IPS DF 6.9 (cell line): Measurements from ENCODE around the gene ZSWIM8.
"Not testable (repeated sequence)": the region's sequence is repeated elsewhere in the genome, so short reads cannot be mapped to it uniquely, and the experiment has no call there.

Experiments used
- DNase-seq: peaks from one replicate; pipeline ENCODE4 v3.0.0-alpha.2; 2013; ENCODE audit warnings: low read depth, low spot score
- H3K27ac ChIP-seq: one replicate; pipeline ENCODE4 v1.5.1; 2013; ENCODE audit warnings: low read length, control low read depth
- H3K27me3 ChIP-seq: 2 replicates; pipeline ENCODE4 v1.6.1; 2013; ENCODE audit warnings: mild to moderate bottlenecking, low read length; ENCODE audit not compliant: control insufficient read depth, insufficient read depth
- H3K36me3 ChIP-seq: 2 replicates; pipeline ENCODE4 v1.6.1; 2013; ENCODE audit warnings: low read length; ENCODE audit not compliant: control insufficient read depth, insufficient read depth
- H3K4me1 ChIP-seq: 2 replicates; pipeline ENCODE4 v1.6.1; 2013; ENCODE audit warnings: low read length; ENCODE audit not compliant: control insufficient read depth, insufficient read depth
- H3K4me3 ChIP-seq: 2 replicates; pipeline ENCODE4 v1.5.1; 2013; ENCODE audit warnings: mild to moderate bottlenecking, low read length
- H3K9me3 ChIP-seq: 2 replicates; pipeline ENCODE4 v1.6.1; 2013; ENCODE audit warnings: low read length, inconsistent platforms; ENCODE audit not compliant: control insufficient read depth, insufficient read depth
- WGBS: extraction: QIAGEN DNeasy Blood & Tissue Kit; methylation state at CpG from one replicate; pipeline ENCODE4 v1.1.7; 2013; ENCODE audit warnings: mixed read lengths, missing lambda C conversion rate; ENCODE audit not compliant: insufficient read length, insufficient coverage; 5-methylcytosine and 5-hydroxymethylcytosine counted together

ZSWIM8 gene

GRCh38 chr10:73828161-73828560 lies 42.8 kb downstream of the ZSWIM8 start:
- Histone ChIP-seq H3K27ac (no peak overlapping the region), H3K9me3 (no peaks in the 10 kb centered on the region), H3K36me3 (peaks cover 7% of the 10 kb centered on the region), H3K27me3 (no peaks in the 10 kb centered on the region), H3K4me3 (no peak overlapping the region), H3K4me1 (no peaks in the 10 kb centered on the region)
- WGBS, result no CpG with 5 or more reads among the region's 6 CpGs
- DNase-seq, result no peak

GRCh38 chr10:73829090-73829489 lies 43.7 kb downstream of the ZSWIM8 start:
- no CpG with 5 or more reads among the region's 7 CpGs for WGBS
- not testable (repeated sequence) for H3K27me3 ChIP-seq, H3K9me3 ChIP-seq, H3K4me1 ChIP-seq, H3K27ac ChIP-seq, H3K36me3 ChIP-seq, DNase-seq, H3K4me3 ChIP-seq

GRCh38 chr10:73836427-73836980 lies 51.1 kb downstream of the ZSWIM8 start:
- no peaks in the 10 kb centered on the region for H3K4me1 ChIP-seq
- no peak overlapping the region for H3K27ac ChIP-seq
- H3K4me3 ChIP-seq, result no peak overlapping the region
- no peak for DNase-seq
- H3K9me3 ChIP-seq, result no peaks in the 10 kb centered on the region
- no CpG with 5 or more reads among the region's 11 CpGs for WGBS
- peaks cover 16% of the 10 kb centered on the region for H3K36me3 ChIP-seq
- no peaks in the 10 kb centered on the region for H3K27me3 ChIP-seq

GRCh38 chr10:73837072-73837471 lies 51.7 kb downstream of the ZSWIM8 start:
- H3K9me3 ChIP-seq, result no peaks in the 10 kb centered on the region
- H3K4me3 ChIP-seq, result no peak overlapping the region
- H3K27me3 ChIP-seq, result no peaks in the 10 kb centered on the region
- no peak for DNase-seq
- no peaks in the 10 kb centered on the region for H3K4me1 ChIP-seq
- no peak overlapping the region for H3K27ac ChIP-seq
- peaks cover 20% of the 10 kb centered on the region for H3K36me3 ChIP-seq
- WGBS, result no CpG with 5 or more reads among the region's 3 CpGs

- H3K27ac ChIP-seq, result no peak overlapping the region
Observed at GRCh38 chr10:73838008-73838567, 52.7 kb downstream of the ZSWIM8 start.

GRCh38 chr10:73838827-73839226 lies 53.4 kb downstream of the ZSWIM8 start:
- peaks cover 23% of the 10 kb centered on the region for H3K36me3 ChIP-seq

More at GRCh38 chr10:73838008-73838567, 52.7 kb downstream of the ZSWIM8 start:
- no peak overlapping the region for H3K4me3 ChIP-seq
- no peaks in the 10 kb centered on the region for H3K9me3 ChIP-seq
- H3K27me3 ChIP-seq, result no peaks in the 10 kb centered on the region
- no CpG with 5 or more reads among the region's 3 CpGs for WGBS
- H3K4me1 ChIP-seq, result no peaks in the 10 kb centered on the region
- H3K36me3 ChIP-seq, result peaks cover 23% of the 10 kb centered on the region
- DNase-seq, result no peak

GRCh38 chr10:73839276-73839966 lies 54.0 kb downstream of the ZSWIM8 start:
- Histone ChIP-seq H3K4me3 (no peak overlapping the region), H3K27ac (no peak overlapping the region), H3K9me3 (no peaks in the 10 kb centered on the region), H3K36me3 (peaks cover 23% of the 10 kb centered on the region), H3K27me3 (no peaks in the 10 kb centered on the region), H3K4me1 (no peaks in the 10 kb centered on the region)
- WGBS, result no CpG with 5 or more reads among the region's 40 CpGs
- no peak for DNase-seq

More at GRCh38 chr10:73838827-73839226, 53.4 kb downstream of the ZSWIM8 start:
- no peak overlapping the region for H3K4me3 ChIP-seq
- no peaks in the 10 kb centered on the region for H3K27me3 ChIP-seq
- DNase-seq, result no peak
- no peaks in the 10 kb centered on the region for H3K9me3 ChIP-seq
- no peak overlapping the region for H3K27ac ChIP-seq
- WGBS, result no CpG with 5 or more reads among the region's 8 CpGs
- H3K4me1 ChIP-seq, result no peaks in the 10 kb centered on the region

GRCh38 chr10:73840056-73840402 lies 54.6 kb downstream of the ZSWIM8 start:
- no peak overlapping the region for H3K27ac ChIP-seq
- no CpG with 5 or more reads among the region's 4 CpGs for WGBS
- no peak for DNase-seq

GRCh38 chr10:73840403-73841060 lies 55.1 kb downstream of the ZSWIM8 start:
- H3K27me3 ChIP-seq, result no peaks in the 10 kb centered on the region
- H3K4me1 ChIP-seq, result no peaks in the 10 kb centered on the region
- no peaks in the 10 kb centered on the region for H3K9me3 ChIP-seq
- no peak for DNase-seq
- no peak overlapping the region for H3K27ac ChIP-seq
- H3K36me3 ChIP-seq, result peaks cover 23% of the 10 kb centered on the region
- H3K4me3 ChIP-seq, result no peak overlapping the region
- WGBS, result no CpG with 5 or more reads among the region's 13 CpGs

More at GRCh38 chr10:73840056-73840402, 54.6 kb downstream of the ZSWIM8 start:
- Histone ChIP-seq H3K4me3 (no peak overlapping the region), H3K9me3 (no peaks in the 10 kb centered on the region), H3K4me1 (no peaks in the 10 kb centered on the region), H3K27me3 (no peaks in the 10 kb centered on the region), H3K36me3 (peaks cover 23% of the 10 kb centered on the region)

- no peaks in the 10 kb centered on the region for H3K27me3 ChIP-seq
- no CpG with 5 or more reads among the region's 9 CpGs for WGBS
- no peak overlapping the region for H3K27ac ChIP-seq
- no peaks in the 10 kb centered on the region for H3K9me3 ChIP-seq
- no peaks in the 10 kb centered on the region for H3K4me1 ChIP-seq
- no peak overlapping the region for H3K4me3 ChIP-seq
- DNase-seq, result no peak
- peaks cover 23% of the 10 kb centered on the region for H3K36me3 ChIP-seq
Observed at GRCh38 chr10:73841061-73841421, 55.6 kb downstream of the ZSWIM8 start.
